Cardiac muscle cell (in vitro differentiated cells and primary cell): ENCODE results near the gene DENND5B. TPM values are rescaled to one million over a fixed set of nuclear protein-coding genes. Genes with fewer than 3 reads are reported as not detected.

Source experiments
- DNase-seq, 2 donors: peaks; one replicate each; pipeline versions ENCODE4 v3.0.0 to v3.0.0-alpha.2; 2010 to 2017; ENCODE audit warnings: low read depth in 1 of 2, low spot score in 1 of 2
- H3K27ac ChIP-seq: fragments of 200-600 bp; sonication (generic); 2 replicates; pipeline ENCODE4 v1.5.1; 2016
- H3K27me3 ChIP-seq: fragments of 200-600 bp; sonication (generic); 2 replicates; pipeline ENCODE4 v1.6.0; 2016; ENCODE audit warnings: control low read depth
- H3K36me3 ChIP-seq: fragments of 200-600 bp; sonication (generic); 2 replicates; pipeline ENCODE4 v1.5.1; 2016; ENCODE audit warnings: control low read depth
- H3K4me1 ChIP-seq: fragments of 200-600 bp; sonication (generic); 2 replicates; pipeline ENCODE4 v1.8.1; 2017; ENCODE audit warnings: low read depth, mild to moderate bottlenecking, mixed run types
- H3K4me3 ChIP-seq: fragments of 200-600 bp; sonication (generic); 2 replicates; pipeline ENCODE4 v1.5.1; 2016; ENCODE audit warnings: mild to moderate bottlenecking
- H3K9me3 ChIP-seq: fragments of 200-600 bp; sonication (generic); 2 replicates; pipeline ENCODE4 v1.5.1; 2017; ENCODE audit warnings: low read depth, mild to moderate bottlenecking, control low read depth
- polyA plus RNA-seq: library from polyadenylated mRNA; unstranded; fragments of >200 nt; fragmentation: Nextera tagmentation; extraction: Ambion mirVana; gene quantifications from 2 replicates; pipeline ENCODE4 v1.2.1, GENCODE V29; 2016
- total RNA-seq: library from RNA; depleted of rRNA; stranded (reverse); fragments of >200 nt; gene quantifications from 2 replicates; pipeline ENCODE4 v1.2.3, GENCODE V29; 2016
- TF ChIP-seq, protein P1 (sequence below): IDR thresholded peaks from 2 replicates; pipeline ENCODE4 v1.5.1; 2012; ENCODE audit warnings: low read depth, mild to moderate bottlenecking, low read length

The DENND5B gene
- total and polyA plus RNA-seq, 2 experiments from 2014 or later: 40.4 to 121 TPM

DNA sequence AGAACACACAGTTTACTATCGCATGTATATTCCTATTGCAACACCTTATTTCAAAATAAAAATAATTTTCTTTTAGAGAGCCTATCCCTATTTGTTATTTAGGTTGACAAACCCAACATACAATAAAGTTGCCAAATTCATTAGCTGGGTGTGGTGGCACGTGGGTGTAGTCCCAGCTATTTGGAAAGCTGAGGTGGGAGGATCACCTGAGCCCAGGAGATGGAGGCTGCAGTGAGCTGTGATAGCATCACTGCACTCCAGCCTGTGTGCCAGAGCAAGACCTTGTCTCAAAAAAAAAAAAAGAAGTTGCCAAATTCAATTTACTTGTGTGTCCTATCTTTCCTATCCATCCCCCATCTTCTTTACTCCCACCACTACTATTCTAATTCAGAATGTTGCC is 23.9 kb downstream of the DENND5B start:
- H3K36me3 ChIP-seq: no peaks in the 10 kb centered on the region
- TF ChIP-seq, protein P1, sequence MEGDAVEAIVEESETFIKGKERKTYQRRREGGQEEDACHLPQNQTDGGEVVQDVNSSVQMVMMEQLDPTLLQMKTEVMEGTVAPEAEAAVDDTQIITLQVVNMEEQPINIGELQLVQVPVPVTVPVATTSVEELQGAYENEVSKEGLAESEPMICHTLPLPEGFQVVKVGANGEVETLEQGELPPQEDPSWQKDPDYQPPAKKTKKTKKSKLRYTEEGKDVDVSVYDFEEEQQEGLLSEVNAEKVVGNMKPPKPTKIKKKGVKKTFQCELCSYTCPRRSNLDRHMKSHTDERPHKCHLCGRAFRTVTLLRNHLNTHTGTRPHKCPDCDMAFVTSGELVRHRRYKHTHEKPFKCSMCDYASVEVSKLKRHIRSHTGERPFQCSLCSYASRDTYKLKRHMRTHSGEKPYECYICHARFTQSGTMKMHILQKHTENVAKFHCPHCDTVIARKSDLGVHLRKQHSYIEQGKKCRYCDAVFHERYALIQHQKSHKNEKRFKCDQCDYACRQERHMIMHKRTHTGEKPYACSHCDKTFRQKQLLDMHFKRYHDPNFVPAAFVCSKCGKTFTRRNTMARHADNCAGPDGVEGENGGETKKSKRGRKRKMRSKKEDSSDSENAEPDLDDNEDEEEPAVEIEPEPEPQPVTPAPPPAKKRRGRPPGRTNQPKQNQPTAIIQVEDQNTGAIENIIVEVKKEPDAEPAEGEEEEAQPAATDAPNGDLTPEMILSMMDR: no peak
- no peaks in the 10 kb centered on the region for H3K9me3 ChIP-seq
- H3K4me3 ChIP-seq: no peak overlapping the region
- H3K27ac ChIP-seq: no peak overlapping the region
- H3K27me3 ChIP-seq: no peaks in the 10 kb centered on the region
- DNase-seq: no peak
- H3K4me1 ChIP-seq: peaks cover 24% of the 10 kb centered on the region

GRCh38 chr12:31566547-31566946 is 24.4 kb downstream of the DENND5B start:
- no peak overlapping the region for H3K27ac ChIP-seq
- no peak overlapping the region for H3K4me3 ChIP-seq
- H3K9me3 ChIP-seq: no peaks in the 10 kb centered on the region
- no peaks in the 10 kb centered on the region for H3K36me3 ChIP-seq
- TF ChIP-seq, protein P1: no peak
- H3K4me1 ChIP-seq: peaks cover 20% of the 10 kb centered on the region
- DNase-seq: peak in 1 of 2 donors; percentile 11
- H3K27me3 ChIP-seq: no peaks in the 10 kb centered on the region

- H3K4me1 ChIP-seq: no peaks in the 10 kb centered on the region
- no peaks in the 10 kb centered on the region for H3K27me3 ChIP-seq
- no peak overlapping the region for H3K4me3 ChIP-seq
- TF ChIP-seq, protein P1: no peak
- no peaks in the 10 kb centered on the region for H3K36me3 ChIP-seq
- no peaks in the 10 kb centered on the region for H3K9me3 ChIP-seq
- DNase-seq: no peak
- H3K27ac ChIP-seq: no peak overlapping the region
These were observed 28.2 kb downstream of the DENND5B start for GRCh38 chr12:31562594-31563328.

- peak overlapping the region; percentile 4 for H3K27ac ChIP-seq
- no peaks in the 10 kb centered on the region for H3K4me1 ChIP-seq
- TF ChIP-seq, protein P1: no peak
- no peaks in the 10 kb centered on the region for H3K27me3 ChIP-seq
- H3K4me3 ChIP-seq: no peak overlapping the region
- H3K9me3 ChIP-seq: no peaks in the 10 kb centered on the region
- no peaks in the 10 kb centered on the region for H3K36me3 ChIP-seq
- no peak for DNase-seq
These were observed 30.4 kb downstream of the DENND5B start for GRCh38 chr12:31560516-31560915.

DNA sequence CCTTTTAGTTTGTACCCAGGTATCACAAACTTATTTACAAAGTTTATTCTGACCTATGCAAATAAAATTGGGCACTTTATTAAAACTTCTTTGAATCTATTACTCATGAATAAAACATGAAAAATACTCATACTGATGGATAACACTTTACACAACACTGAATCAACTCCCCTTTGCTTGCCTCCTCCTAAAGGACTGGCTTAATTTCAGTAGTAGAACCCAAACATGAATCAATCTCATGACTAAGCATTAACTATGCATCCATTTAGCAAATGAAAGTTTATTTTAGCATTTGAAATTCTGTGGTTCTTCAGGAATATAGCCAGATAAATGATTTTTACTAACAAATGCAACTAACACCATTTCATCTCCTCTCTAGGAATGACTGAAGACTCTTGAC is 32.4 kb downstream of the DENND5B start:
- Histone ChIP-seq H3K4me3 (no peak overlapping the region), H3K27me3 (no peaks in the 10 kb centered on the region), H3K36me3 (no peaks in the 10 kb centered on the region), H3K4me1 (no peaks in the 10 kb centered on the region), H3K27ac (no peak overlapping the region), H3K9me3 (no peaks in the 10 kb centered on the region)
- TF ChIP-seq, protein P1: no peak
- no peak for DNase-seq
